Activated T-helper 1 cell treated with anti-CD3 and anti-CD28 coated beads, Interleukin-2, amount 50 U/mL, for 16 hours (primary cell): ENCODE results near the gene KNTC1.
A peak's percentile ranks its signal among the peaks of the same experiment; 100 is the strongest.
"Not testable (repeated sequence)": the region's sequence is repeated elsewhere in the genome, so short reads cannot be mapped to it uniquely, and the experiment has no call there.

Experiments used
- DNase-seq, 2 donors: peaks; one replicate each; pipeline ENCODE4 v3.0.0-alpha.2; 2020; ENCODE audit warnings: low read depth in 1 of 2, low spot score in 1 of 2

The KNTC1 gene

GRCh38 chr12:122526683-122527477 lies at the start of gene KNTC1, which contains the start of gene RSRC2:
TSS of gene KNTC1 (plus strand) at chr12:122527249. CDS start at chr12:122530064, 2,815 bp downstream.
TSS of gene RSRC2 (minus strand) at chr12:122526936. CDS start at chr12:122526853, 83 bp downstream.
- DNase-seq = peak; percentile 93 to 96

GRCh38 chr12:122480753-122481152 lies 46.3 kb upstream of the KNTC1 start:
- DNase-seq = no peak

- DNase-seq = no peak
Measured at GRCh38 chr12:122481861-122482260, 45.2 kb upstream of the KNTC1 start.

GRCh38 chr12:122483969-122484368 lies 43.1 kb upstream of the KNTC1 start:
- no peak for DNase-seq

GRCh38 chr12:122484385-122484784 lies 42.7 kb upstream of the KNTC1 start:
- DNase-seq = not testable (repeated sequence)

- not testable (repeated sequence) for DNase-seq
Measured at GRCh38 chr12:122486360-122486759, 40.7 kb upstream of the KNTC1 start.

GRCh38 chr12:122486805-122487426 lies 40.1 kb upstream of the KNTC1 start:
- no peak for DNase-seq

GRCh38 chr12:122487807-122488206 lies 39.2 kb upstream of the KNTC1 start:
- not testable (repeated sequence) for DNase-seq

- DNase-seq = no peak
Measured at GRCh38 chr12:122489038-122489437, 38.0 kb upstream of the KNTC1 start.

- no peak for DNase-seq
Measured at GRCh38 chr12:122491991-122492390, 35.1 kb upstream of the KNTC1 start.

- DNase-seq = not testable (repeated sequence)
Measured at GRCh38 chr12:122493222-122493621, 33.8 kb upstream of the KNTC1 start.

GRCh38 chr12:122495258-122495657 lies 31.8 kb upstream of the KNTC1 start:
- no peak for DNase-seq

GRCh38 chr12:122499991-122500684 lies 26.9 kb upstream of the KNTC1 start:
- peak in 1 of 2 donors; percentile 22 for DNase-seq

GRCh38 chr12:122500685-122501488 lies 26.2 kb upstream of the KNTC1 start, which contains the start of gene ZCCHC8:
TSS of gene ZCCHC8 (minus strand) at chr12:122500932. CDS start at chr12:122500840, 92 bp downstream.
- DNase-seq = peak; percentile 91

- no peak for DNase-seq
Measured at GRCh38 chr12:122501489-122501989, 25.5 kb upstream of the KNTC1 start.

- no peak for DNase-seq
Measured at GRCh38 chr12:122503147-122503751, 23.8 kb upstream of the KNTC1 start.

GRCh38 chr12:122503783-122504590 lies 23.1 kb upstream of the KNTC1 start:
- DNase-seq = no peak

GRCh38 chr12:122505419-122506051 lies 21.5 kb upstream of the KNTC1 start:
- no peak for DNase-seq

- DNase-seq = no peak
Measured at GRCh38 chr12:122506393-122506938, 20.6 kb upstream of the KNTC1 start.
